HS-5 (cell line): ENCODE measurements around the gene XAF1.
A peak's percentile ranks its signal among the peaks of the same experiment; 100 is the strongest.
"Not testable (repeated sequence)": the region's sequence is repeated elsewhere in the genome, so short reads cannot be mapped to it uniquely, and the experiment has no call there.

Source experiments
- DNase-seq: peaks from one replicate; pipeline ENCODE4 v3.0.0-alpha.2; 2012; ENCODE audit warnings: low read depth

Gene XAF1

GRCh38 chr17:6753546-6753945 is 2.3 kb upstream of the XAF1 start:
- no peak for DNase-seq

- DNase-seq = no peak
Observed at GRCh38 chr17:6755281-6755680, 565 bp upstream of the XAF1 start.

GRCh38 chr17:6756425-6757031 is 682 bp downstream of the XAF1 start:
- DNase-seq = no peak

GRCh38 chr17:6757747-6758146 is 1.9 kb downstream of the XAF1 start:
- no peak for DNase-seq

GRCh38 chr17:6761779-6762178 is 5.9 kb downstream of the XAF1 start:
- DNase-seq = no peak

- DNase-seq = no peak
Observed at GRCh38 chr17:6768447-6768846, 12.6 kb downstream of the XAF1 start.

GRCh38 chr17:6772016-6772415 is 16.2 kb downstream of the XAF1 start:
- no peak for DNase-seq

GRCh38 chr17:6774906-6775305 is 19.1 kb downstream of the XAF1 start:
- not testable (repeated sequence) for DNase-seq

- no peak for DNase-seq
Observed at GRCh38 chr17:6775871-6776405, 20.1 kb downstream of the XAF1 start, which contains the start of gene FBXO39. TSS of gene FBXO39 (plus strand) at chr17:6776215. CDS start at chr17:6779869, 3,654 bp downstream.

- no peak for DNase-seq
Observed at GRCh38 chr17:6779411-6779810, 23.6 kb downstream of the XAF1 start.

GRCh38 chr17:6780001-6780400 is 24.2 kb downstream of the XAF1 start:
- no peak for DNase-seq

- DNase-seq = no peak
Observed at GRCh38 chr17:6780886-6781285, 25.0 kb downstream of the XAF1 start.

- no peak for DNase-seq
Observed at GRCh38 chr17:6782244-6782643, 26.4 kb downstream of the XAF1 start.

GRCh38 chr17:6786618-6787017 is 30.8 kb downstream of the XAF1 start:
- peak; percentile 36 for DNase-seq

- no peak for DNase-seq
Observed at GRCh38 chr17:6787081-6787693, 31.3 kb downstream of the XAF1 start.

GRCh38 chr17:6789146-6789545 is 33.3 kb downstream of the XAF1 start:
- DNase-seq = no peak

GRCh38 chr17:6793748-6794493 is 38.1 kb downstream of the XAF1 start:
- no peak for DNase-seq

- no peak for DNase-seq
Observed at GRCh38 chr17:6796017-6796886, 40.4 kb downstream of the XAF1 start.

GRCh38 chr17:6796887-6797490 is 41.1 kb downstream of the XAF1 start:
- peak; percentile 62 for DNase-seq

GRCh38 chr17:6797718-6798351 is 42.0 kb downstream of the XAF1 start:
- DNase-seq = no peak

- DNase-seq = no peak
Observed at GRCh38 chr17:6799738-6800137, 43.9 kb downstream of the XAF1 start.
